Measurements from ENCODE around the gene HUWE1.

HUWE1 gene

DNA sequence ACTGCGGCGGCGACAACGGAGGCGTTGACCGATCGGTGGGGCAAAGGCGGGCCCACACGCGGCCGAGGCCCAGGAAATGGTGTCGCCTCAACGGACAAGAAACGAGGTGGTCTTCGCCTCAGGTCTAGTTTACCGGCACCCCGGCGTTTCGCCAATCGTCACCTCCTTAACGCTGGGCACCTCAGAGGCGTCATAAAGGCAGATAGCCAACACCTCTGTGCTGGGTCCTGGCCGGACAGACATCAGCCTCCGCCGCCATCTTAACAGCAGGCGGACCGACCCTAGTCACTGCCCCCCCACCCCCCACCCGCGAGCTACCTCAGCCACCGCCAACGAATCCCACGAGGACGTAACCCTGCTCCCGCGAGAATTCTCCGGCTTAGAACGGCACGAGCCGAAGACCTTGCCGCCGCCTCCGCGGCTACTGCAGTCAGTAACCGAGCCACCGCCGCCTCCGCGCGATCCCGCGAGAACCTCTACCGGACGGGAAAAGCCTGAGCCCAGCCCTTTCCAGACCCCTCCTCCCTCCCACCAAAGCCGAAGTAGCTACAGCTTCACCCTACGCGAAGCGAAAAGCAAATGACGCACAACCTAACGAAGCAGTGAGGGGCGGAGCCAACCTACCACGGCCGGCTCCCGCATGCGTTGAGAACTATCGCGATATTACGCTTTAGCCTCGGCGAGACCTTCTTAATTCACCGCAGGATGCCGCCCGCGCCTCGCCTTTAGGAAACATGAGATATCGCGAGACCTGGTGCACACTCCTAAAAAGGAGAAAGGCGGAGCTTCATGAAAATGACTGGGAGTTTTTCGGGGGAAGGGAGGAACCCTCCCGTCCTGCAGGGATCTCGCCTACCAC lies 2.7 kb downstream of the HUWE1 start:
- DNase-seq = peak; percentile 99

DNA sequence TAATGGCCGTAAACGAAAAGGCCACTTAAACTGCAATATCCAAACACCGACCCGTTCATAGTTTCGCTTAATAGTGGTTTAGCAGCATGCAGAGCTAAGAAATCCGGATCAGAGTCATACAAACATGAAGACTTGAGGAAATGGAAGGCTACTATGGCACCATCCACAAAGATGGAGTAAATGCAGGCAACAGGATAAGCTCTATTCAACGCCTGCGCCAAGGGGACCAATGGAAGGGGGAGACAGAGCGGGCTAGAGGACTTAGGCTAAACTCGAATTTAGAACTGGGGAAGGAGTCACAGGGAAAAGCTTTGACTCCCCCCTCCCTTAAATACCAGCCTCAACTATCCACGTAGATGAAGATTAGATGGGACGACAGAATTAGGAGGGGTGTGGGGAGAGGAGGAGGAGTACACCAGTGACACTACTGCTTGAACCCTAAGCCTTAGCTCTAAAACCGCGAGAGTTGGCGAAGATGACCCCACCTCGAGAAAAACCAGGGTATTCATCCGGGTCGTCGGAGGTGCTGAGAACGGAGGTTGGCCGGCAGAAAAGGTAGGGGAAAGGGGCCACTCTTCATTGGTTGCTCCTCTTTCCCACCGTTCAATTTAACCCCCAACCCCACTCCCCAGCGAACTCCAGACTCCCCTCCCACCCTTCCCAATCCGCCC lies 3.5 kb downstream of the HUWE1 start:
- DNase-seq = peak; percentile 73

DNA sequence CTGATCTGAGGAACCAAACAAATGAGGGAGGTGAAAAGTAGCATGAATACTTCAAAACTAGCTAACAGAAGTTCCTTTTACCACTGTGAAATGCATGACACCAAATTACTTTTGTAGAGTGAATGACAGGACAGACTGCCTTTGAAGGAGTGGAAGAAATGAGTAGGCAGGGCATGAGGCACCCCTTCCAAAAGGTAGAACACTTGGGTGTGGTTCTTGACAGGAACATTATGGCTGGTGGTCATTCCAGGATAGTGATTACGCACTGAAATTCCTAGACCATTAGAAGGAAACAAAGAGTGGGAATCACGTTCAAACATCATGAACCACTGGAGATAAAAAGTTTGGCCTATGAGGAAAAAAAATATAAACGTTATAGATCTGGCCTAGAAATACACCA lies 4.9 kb downstream of the HUWE1 start:
- no peak for DNase-seq

DNA sequence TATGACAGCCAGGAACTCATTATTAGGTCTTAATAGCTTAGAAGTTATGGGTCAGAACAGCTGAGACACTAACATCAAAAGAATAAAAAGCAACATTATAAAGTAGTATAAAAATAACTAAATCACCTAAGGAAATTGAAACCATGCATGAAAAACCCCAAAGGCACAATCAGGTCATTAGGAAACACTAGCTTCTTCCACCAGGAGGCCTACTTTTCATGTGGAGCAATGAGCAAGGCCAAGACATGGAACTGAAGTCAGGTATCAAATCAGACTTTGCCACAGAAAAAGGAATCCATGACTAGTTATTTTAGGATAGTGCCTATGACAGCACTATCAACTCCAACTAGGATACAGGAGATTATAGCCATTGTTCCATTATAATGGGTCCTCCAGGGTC lies 7.9 kb downstream of the HUWE1 start:
- peak; percentile 15 for DNase-seq

- no peak for DNase-seq
These were observed 9.2 kb downstream of the HUWE1 start for GRCh38 chrX:53677286-53677685.

DNA sequence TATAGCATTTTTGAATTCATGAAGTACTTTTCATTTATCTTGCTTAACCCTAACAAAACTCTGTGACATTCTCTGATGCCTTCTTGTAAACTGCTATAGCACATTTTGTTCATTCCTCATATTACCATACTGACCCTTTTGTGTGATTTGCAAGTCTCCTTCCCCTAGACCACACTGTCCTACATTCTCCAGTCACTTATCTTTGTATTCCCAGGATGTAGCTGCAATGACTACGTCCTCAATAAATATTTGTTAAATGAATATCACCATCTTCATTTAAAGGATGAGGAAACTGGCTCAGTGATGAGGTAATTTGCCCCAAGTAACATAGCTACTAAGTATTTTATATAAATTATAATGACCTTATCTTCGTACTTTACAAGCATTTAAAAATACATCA lies 11.9 kb downstream of the HUWE1 start:
- no peak for DNase-seq

DNA sequence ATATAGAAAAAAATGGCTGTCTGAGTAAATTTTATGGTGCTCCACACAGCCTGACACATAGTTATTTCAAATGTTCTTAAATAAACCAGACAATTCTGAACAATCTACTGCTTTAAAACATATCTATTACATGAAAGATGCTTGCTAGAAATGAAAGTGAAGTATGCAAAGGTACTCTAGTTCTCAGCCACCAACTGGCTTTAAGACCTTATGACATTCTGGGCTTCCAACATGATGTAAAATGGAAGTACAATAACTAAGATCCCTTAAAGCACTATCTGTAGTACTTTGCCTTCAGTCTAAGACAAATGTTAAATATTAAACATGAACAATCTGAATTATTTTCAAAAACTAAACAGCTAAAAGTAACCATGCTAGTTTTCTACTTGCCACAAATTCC lies 17.3 kb downstream of the HUWE1 start:
- DNase-seq = no peak

DNA sequence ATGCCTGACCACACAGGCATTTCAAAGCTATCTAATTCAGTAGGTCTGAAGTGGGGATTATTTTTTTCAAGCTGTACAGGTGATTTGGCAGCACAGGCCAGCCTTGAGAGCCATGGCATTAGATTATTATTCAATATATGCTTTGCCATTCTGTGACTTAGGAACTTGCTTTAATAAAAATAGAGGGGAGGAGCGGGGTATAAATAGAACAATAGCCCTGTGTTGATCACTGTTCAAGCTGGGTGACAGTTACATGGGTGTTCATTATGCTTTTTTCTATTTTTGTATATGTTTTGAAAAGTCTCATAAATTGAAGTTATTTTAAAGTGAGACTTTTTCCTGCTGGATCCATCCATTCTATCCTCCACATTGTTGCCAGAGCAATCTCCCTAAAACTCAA lies 20.3 kb downstream of the HUWE1 start:
- no peak for DNase-seq

DNA sequence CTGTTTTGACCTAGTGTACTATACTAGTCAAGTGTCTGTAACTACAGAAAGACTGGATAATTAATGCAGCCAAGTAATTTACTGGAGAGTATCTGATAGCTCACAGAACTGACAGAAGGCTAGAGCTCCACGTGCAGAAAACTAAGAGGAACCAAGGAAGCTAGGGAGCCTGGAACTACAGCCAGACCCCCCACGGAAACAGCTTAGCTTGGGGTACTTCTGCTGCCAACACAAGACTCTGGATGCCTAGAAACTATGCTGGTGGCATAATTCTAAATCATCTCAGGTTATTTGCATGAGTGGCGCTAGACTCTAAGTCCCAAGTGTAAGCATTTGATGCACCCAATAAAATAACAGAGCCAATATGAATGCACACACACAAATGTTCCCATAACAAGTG lies 26.5 kb downstream of the HUWE1 start:
- no peak for DNase-seq

DNA sequence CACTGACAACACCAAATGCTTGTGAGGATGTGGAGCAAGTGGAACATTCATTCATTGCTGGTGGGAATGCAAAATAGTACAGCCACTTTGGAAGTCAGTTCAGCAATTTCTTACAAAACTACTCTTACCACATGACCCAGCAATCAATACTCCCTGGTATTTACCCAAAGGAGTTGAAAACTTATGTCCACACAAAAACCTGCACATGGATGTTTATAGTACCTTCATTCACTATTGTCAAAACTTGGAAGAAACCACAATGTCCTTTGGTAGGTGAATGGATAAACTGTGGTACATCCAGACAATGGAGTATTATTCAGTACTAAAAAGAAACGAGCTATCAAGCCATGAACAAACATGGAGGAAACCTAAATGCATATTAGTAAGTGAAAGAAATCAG lies 27.5 kb downstream of the HUWE1 start:
- DNase-seq = no peak

DNA sequence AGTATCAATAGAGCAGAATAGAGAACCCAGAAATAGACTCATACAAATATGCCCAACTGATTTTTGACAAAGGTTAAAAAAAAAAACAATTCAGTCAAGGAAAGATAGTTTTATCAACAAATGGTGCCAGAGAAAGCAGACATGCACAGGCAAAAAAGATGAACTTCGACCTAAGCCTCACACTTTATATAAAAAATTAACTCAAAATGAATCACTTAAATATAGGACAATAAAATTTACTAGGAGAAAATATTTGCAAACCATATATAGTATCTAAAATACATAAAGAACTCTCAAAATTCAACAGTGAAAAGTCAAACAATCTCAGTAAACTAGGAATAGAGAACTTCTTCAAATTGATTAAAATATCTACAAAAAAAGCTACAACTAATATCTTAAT lies 29.7 kb downstream of the HUWE1 start:
- no peak for DNase-seq

- no peak for DNase-seq
These were observed 32.1 kb downstream of the HUWE1 start for GRCh38 chrX:53654376-53654775.

GRCh38 chrX:53644751-53645150 lies 41.8 kb downstream of the HUWE1 start:
- DNase-seq = no peak

DNA sequence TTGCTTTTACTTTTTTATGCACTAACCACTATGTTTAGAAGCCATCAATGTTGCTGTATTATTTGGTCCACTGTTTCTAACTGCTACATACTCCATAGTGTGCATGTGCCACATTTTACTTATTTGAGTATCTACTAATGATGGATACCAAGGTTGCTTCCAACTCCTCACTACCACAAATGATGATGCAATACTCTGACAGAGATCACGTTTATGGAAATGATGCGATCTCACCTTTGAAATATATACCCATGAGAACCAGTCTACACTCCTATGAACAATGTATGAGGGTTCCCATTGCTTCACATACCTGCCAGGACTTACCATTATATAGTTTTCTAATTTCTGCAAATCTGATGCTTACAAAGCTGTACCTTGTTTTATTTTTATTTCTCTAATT lies 44.2 kb downstream of the HUWE1 start:
- DNase-seq = peak; percentile 18

- DNase-seq = no peak
These were observed 47.3 kb downstream of the HUWE1 start for GRCh38 chrX:53639257-53639656.

GRCh38 chrX:53637479-53637878 lies 49.0 kb downstream of the HUWE1 start:
- DNase-seq = no peak

GRCh38 chrX:53631156-53631555 lies 55.4 kb downstream of the HUWE1 start:
- no peak for DNase-seq

DNA sequence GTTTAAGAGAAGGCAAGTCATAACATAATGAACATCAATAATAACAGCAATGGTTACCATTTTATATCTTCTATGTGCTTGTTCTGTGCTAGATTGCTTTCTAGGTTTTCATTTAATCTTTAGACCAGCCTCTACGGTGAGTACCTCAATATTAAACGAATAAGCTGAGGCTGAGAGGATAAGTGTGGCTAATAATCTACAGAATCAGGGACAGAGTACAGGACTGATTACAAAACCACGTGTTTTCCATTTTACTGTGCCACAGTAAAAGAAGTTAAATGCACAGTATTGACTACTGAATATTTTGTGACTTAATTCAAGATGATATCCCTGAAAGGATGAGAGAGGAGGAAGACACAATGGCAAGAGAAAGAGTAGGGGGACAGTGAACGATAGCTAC lies 56.3 kb downstream of the HUWE1 start:
- DNase-seq = no peak

DNA sequence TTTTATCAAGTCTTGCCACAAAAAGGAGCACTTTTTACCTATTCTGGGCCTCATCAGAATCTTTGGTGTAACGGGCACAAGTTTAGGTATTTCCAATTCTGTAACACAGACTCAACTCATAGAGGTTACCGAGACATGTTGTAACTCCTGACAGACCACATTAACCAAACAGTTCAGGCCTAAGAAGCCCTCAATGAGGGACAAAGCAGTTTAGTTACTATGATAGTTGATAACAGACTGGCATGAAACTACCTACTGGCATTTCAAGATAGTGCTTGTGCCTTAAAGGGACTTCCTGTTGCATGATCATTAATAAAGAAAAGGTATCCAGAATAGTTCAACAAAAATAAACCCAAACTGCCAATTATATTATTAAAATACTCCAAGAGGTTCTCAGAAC lies 64.1 kb downstream of the HUWE1 start:
- DNase-seq = no peak

GRCh38 chrX:53621418-53621986 lies 65.0 kb downstream of the HUWE1 start:
- no peak for DNase-seq

- no peak for DNase-seq
These were observed 69.6 kb downstream of the HUWE1 start for GRCh38 chrX:53616946-53617345.

DNA sequence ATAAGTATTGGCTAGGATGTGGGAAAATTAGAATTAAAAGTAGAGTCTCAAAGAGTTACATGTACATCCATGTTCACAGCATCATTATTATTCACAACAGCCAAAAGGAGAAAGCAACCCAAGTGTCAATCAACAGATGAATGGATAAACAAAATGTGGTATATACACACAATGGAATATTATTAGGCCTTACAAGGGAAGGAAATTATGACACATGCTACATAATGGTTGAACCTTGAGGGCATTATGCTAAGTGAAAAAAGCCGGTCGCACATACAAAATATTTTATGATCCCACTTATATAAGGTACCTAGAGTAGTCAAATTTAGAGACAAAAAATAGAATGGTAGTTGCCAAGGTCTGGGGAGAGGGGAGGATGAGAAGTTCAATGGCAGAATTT lies 80.1 kb downstream of the HUWE1 start:
- no peak for DNase-seq

DNA sequence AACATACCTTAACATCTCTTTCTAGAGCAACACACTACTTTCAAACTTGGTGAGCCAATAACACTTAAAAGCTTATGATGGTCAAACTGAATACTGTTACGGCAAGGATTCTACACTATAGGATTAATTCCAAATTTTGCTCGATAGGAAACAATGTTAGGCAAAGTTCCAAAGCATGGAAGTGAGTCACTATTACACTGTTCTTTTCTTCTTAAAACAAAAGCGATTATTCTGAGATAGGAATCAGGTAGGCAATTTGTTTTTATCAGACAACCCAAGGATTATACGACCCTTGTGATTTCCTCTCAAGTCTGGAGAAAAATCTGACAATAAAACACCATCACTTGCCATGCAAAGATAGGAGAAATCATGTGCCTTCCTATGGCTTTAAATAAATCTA lies 81.5 kb downstream of the HUWE1 start:
- DNase-seq = no peak

DNA sequence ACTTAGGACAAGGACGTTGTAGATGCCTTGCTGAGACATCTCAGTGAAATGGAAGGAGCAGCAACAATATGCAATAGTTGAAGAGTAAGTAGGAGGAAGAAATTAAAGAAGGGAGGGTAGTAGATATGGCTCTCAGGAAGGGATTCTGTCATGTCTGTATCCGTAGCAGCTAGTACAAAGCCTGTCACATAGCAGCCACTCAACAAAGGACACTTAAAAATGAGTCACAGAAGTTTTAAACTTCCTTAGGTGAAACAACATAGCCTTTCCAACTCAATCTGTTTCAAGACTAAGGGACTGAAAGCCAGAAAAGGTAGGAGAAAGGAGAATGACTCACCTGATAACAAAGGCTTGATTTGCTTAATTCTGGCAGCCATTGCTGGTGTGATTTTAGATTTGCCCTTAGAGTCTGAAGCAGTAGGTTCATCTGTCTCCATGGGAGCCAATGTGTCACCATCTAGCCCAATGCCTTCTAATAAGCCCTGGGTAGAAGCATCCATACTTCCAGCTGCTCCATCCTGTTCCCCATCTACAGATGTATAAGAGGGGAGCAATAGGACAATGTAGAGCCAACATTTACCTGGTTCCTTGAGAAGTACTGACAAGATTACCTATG lies 86.6 kb downstream of the HUWE1 start:
- no peak for DNase-seq
